Measurements from ENCODE around the gene ZNF213. TPM values are rescaled to one million over a fixed set of nuclear protein-coding genes. Genes with fewer than 3 reads are reported as not detected.

ZNF213 gene, protein sequence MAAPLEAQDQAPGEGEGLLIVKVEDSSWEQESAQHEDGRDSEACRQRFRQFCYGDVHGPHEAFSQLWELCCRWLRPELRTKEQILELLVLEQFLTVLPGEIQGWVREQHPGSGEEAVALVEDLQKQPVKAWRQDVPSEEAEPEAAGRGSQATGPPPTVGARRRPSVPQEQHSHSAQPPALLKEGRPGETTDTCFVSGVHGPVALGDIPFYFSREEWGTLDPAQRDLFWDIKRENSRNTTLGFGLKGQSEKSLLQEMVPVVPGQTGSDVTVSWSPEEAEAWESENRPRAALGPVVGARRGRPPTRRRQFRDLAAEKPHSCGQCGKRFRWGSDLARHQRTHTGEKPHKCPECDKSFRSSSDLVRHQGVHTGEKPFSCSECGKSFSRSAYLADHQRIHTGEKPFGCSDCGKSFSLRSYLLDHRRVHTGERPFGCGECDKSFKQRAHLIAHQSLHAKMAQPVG
- total RNA-seq: 10 to 100 TPM; 12.8 to 13.1 TPM
- 10 to 100 TPM in 1 of 2 donors, 1 to 10 TPM in 1; 7.8 to 10.3 TPM for polyA plus RNA-seq
- long read RNA-seq, donor 1, partial matches to known transcripts: 0 of 6 reads
- long read RNA-seq, donor 1, other reads (novel, unspliced or antisense): 0 of 6 reads
- long read RNA-seq, donor 2: 0 reads
- long read RNA-seq, donor 3, partial matches to known transcripts: 0 of 2 reads
- long read RNA-seq, donor 3, other reads (novel, unspliced or antisense): 0 of 2 reads
- long read RNA-seq, donor 4, partial matches to known transcripts: 5 of 8 reads
- long read RNA-seq, donor 4, other reads (novel, unspliced or antisense): 0 of 8 reads
- long read RNA-seq, donor 5, full-length matches to known transcripts: 4 of 4 reads
- long read RNA-seq, donor 5, partial matches to known transcripts: 0 of 4 reads
- long read RNA-seq, donor 5, other reads (novel, unspliced or antisense): 0 of 4 reads

- H3K27me3 ChIP-seq (ENCODE audit: control insufficient read depth in 3 of 3, insufficient read depth in 3 of 3, low read length in 2 of 3): no peaks in the 10 kb centered on the region
- peaks cover 0 to 11% (median 5%) of the 10 kb centered on the region in 5 donors for H3K4me1 ChIP-seq (ENCODE audit: control insufficient read depth in 5 of 5, insufficient read depth in 5 of 5, low read length in 5 of 5)
- H3K36me3 ChIP-seq (ENCODE audit: control insufficient read depth in 4 of 4, insufficient read depth in 4 of 4, low read length in 4 of 4): peaks cover 0 to 22% (median 13%) of the 10 kb centered on the region in 4 donors
- ATAC-seq (ENCODE audit: insufficient read depth, low FRiP score) (peak; percentile 98), DNase-seq (peak; percentile 98 to 99 (median 99))
- peak within 1 kb of the TSS; percentile 93 to 97 for H3K27ac ChIP-seq (ENCODE audit: low read depth in 1 of 2, low read length in 1 of 2)
- TF ChIP-seq, protein P1, sequence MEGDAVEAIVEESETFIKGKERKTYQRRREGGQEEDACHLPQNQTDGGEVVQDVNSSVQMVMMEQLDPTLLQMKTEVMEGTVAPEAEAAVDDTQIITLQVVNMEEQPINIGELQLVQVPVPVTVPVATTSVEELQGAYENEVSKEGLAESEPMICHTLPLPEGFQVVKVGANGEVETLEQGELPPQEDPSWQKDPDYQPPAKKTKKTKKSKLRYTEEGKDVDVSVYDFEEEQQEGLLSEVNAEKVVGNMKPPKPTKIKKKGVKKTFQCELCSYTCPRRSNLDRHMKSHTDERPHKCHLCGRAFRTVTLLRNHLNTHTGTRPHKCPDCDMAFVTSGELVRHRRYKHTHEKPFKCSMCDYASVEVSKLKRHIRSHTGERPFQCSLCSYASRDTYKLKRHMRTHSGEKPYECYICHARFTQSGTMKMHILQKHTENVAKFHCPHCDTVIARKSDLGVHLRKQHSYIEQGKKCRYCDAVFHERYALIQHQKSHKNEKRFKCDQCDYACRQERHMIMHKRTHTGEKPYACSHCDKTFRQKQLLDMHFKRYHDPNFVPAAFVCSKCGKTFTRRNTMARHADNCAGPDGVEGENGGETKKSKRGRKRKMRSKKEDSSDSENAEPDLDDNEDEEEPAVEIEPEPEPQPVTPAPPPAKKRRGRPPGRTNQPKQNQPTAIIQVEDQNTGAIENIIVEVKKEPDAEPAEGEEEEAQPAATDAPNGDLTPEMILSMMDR (IDR thresholded peaks at IDR 0.05; ENCODE audit: control extremely low read depth, extremely low read depth): no peak
- WGBS, 2 donors: 0% methylated on average over 58 to 63 of the region's 63 CpGs
- H3K9ac ChIP-seq (ENCODE audit: insufficient read depth in 1 of 2, low read length in 2 of 2): peak within 1 kb of the TSS; percentile 88 to 95
- no peaks in the 10 kb centered on the region for H3K9me3 ChIP-seq (ENCODE audit: control insufficient read depth in 4 of 4, insufficient read depth in 3 of 4, low read length in 3 of 4)
- peak within 1 kb of the TSS; percentile 91 for H3K4me3 ChIP-seq
Measured at GRCh38 chr16:3134338-3135125, at the start of gene ZNF213. Gene ZNF213, plus strand, starts transcription at chr16:3135029. Its CDS starts 2,252 bp downstream, at chr16:3137281.

DNA sequence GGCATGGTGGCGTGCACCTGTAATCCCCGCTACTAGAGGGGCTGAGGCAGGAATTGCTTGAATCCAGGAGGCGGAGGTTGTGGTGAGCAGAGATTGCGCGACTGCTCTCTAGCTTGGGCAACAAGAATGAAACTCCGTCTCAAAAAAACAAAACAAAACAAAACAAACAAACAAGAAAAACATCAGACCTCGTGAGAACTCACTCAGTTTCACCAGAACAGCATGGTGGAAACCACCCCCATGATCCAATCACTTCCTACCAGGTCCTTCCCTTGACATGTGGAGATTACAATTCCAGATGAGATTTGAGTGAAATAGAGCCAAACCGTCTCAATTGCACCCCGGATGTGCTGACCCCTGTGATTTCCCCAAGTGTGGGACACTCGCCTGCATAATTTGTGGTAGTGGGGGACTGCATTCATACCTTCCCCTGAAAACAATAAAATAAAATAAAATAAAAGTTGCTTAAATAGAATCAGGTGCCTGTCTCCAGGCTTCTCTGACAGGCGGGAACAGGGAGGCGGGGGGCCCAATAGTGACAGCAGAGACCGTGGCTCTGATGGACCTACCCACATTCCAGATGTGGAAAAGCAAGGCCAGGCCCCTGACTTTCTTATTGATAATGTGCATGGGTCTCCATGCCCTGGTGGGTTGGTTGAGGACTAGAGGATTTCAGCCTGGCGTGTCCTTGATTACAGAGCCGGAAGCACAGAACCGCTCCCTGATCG lies 48.8 kb upstream of the ZNF213 start:
- H3K36me3 ChIP-seq (ENCODE audit: control insufficient read depth in 4 of 4, insufficient read depth in 4 of 4, low read length in 4 of 4): no peaks in the 10 kb centered on the region
- H3K9me3 ChIP-seq (ENCODE audit: control insufficient read depth in 4 of 4, insufficient read depth in 3 of 4, low read length in 3 of 4): no peaks in the 10 kb centered on the region
- no peaks in the 10 kb centered on the region for H3K27me3 ChIP-seq (ENCODE audit: control insufficient read depth in 3 of 3, insufficient read depth in 3 of 3, low read length in 2 of 3)
- peak overlapping the region; percentile 67 to 83 for H3K27ac ChIP-seq (ENCODE audit: low read depth in 1 of 2, low read length in 1 of 2)
- no peak for ATAC-seq (ENCODE audit: insufficient read depth, low FRiP score)
- H3K4me3 ChIP-seq: peak overlapping the region; percentile 21
- no peak for DNase-seq
- TF ChIP-seq, protein P1 (IDR thresholded peaks at IDR 0.05; ENCODE audit: control extremely low read depth, extremely low read depth): no peak
- WGBS, 2 donors: 70 to 74% methylated on average over 17 of the region's 17 CpGs
- peaks cover 0 to 17% (median 3%) of the 10 kb centered on the region in 5 donors for H3K4me1 ChIP-seq (ENCODE audit: control insufficient read depth in 5 of 5, insufficient read depth in 5 of 5, low read length in 5 of 5)
- H3K9ac ChIP-seq (ENCODE audit: insufficient read depth in 1 of 2, low read length in 2 of 2): no peak overlapping the region

DNA sequence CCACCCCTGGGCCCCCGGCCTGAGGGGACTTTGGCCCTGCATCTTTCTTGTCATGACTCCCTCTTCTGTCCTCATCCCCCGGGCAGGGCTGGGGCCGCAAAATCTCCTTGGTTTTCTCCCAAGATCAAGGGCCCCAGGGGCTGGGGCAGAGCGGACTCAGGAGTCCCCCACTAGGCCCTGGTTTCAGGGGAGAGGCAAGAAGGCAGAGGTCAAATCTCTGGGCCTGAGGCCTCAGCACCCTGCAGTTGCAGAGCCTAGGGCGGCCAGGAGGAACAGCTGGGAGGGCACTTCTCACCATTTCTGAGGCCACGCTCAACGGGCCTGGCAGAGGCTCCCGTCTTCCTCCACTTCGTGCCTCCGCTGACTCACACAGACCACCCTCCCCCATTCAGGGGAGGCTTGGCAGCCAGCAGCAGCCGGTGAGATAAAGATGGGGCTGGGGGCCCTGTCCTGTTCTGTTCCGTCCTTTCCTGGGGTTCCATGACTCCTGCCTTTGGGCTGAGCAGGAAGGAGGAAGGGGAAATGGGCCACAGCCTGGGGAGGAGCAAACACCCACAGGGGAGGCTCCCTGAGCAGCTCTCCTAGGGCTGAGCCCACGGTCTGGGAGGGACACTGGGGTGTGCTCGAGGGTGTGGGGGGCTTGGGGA lies 48.1 kb upstream of the ZNF213 start:
- H3K4me3 ChIP-seq: peak overlapping the region; percentile 21
- H3K27me3 ChIP-seq (ENCODE audit: control insufficient read depth in 3 of 3, insufficient read depth in 3 of 3, low read length in 2 of 3): no peaks in the 10 kb centered on the region
- H3K9me3 ChIP-seq (ENCODE audit: control insufficient read depth in 4 of 4, insufficient read depth in 3 of 4, low read length in 3 of 4): no peaks in the 10 kb centered on the region
- TF ChIP-seq, protein P1 (IDR thresholded peaks at IDR 0.05; ENCODE audit: control extremely low read depth, extremely low read depth): no peak
- no peaks in the 10 kb centered on the region for H3K36me3 ChIP-seq (ENCODE audit: control insufficient read depth in 4 of 4, insufficient read depth in 4 of 4, low read length in 4 of 4)
- DNase-seq (peak in 1 of 3 donors; percentile 22), ATAC-seq (ENCODE audit: insufficient read depth, low FRiP score) (peak; percentile 48)
- peaks cover 0 to 17% (median 3%) of the 10 kb centered on the region in 5 donors for H3K4me1 ChIP-seq (ENCODE audit: control insufficient read depth in 5 of 5, insufficient read depth in 5 of 5, low read length in 5 of 5)
- H3K27ac ChIP-seq (ENCODE audit: low read depth in 1 of 2, low read length in 1 of 2): peak overlapping the region; percentile 67 to 83
- H3K9ac ChIP-seq (ENCODE audit: insufficient read depth in 1 of 2, low read length in 2 of 2): no peak overlapping the region
- 37 to 56% methylated on average over 14 of the region's 14 CpGs for WGBS, 2 donors
